ENCODE results near the gene NHS.

Gene NHS

GRCh38 chrX:17433965-17434364, 59.0 kb downstream of the NHS start:
- Histone ChIP-seq H3K27me3 (ENCODE audit: insufficient read depth, poor library complexity, severe bottlenecking) (no peaks in the 10 kb centered on the region), H3K27ac (replicated peaks) (no peak overlapping the region), H3K4me3 (replicated peaks; ENCODE audit: insufficient read depth, low read length) (no peak overlapping the region)
- no peak for DNase-seq (ENCODE audit: low read depth in 1 of 2, low spot score in 1 of 2)
- TF ChIP-seq CTCF (IDR thresholded peaks at IDR 0.05; ENCODE audit: insufficient read depth, low read length) (no peak), POLR2AphosphoS5 (IDR thresholded peaks at IDR 0.05; ENCODE audit: low read depth) (no peak), SPI1 (IDR thresholded peaks at IDR 0.05; ENCODE audit: borderline replicate concordance, low read depth) (no peak), GABPA (IDR thresholded peaks at IDR 0.05; ENCODE audit: low read depth) (no peak), REST (IDR thresholded peaks at IDR 0.05; ENCODE audit: insufficient replicate concordance, low read depth) (no peak)

- Histone ChIP-seq H3K4me3 (replicated peaks; ENCODE audit: insufficient read depth, low read length) (no peak overlapping the region), H3K27ac (replicated peaks) (no peak overlapping the region), H3K27me3 (ENCODE audit: insufficient read depth, poor library complexity, severe bottlenecking) (no peaks in the 10 kb centered on the region)
- DNase-seq (ENCODE audit: low read depth in 1 of 2, low spot score in 1 of 2), result no peak
- TF ChIP-seq SPI1 (IDR thresholded peaks at IDR 0.05; ENCODE audit: borderline replicate concordance, low read depth), result no peak
- TF ChIP-seq POLR2AphosphoS5 (IDR thresholded peaks at IDR 0.05; ENCODE audit: low read depth), result no peak
- TF ChIP-seq GABPA (IDR thresholded peaks at IDR 0.05; ENCODE audit: low read depth), result no peak
- TF ChIP-seq REST (IDR thresholded peaks at IDR 0.05; ENCODE audit: insufficient replicate concordance, low read depth), result no peak
- TF ChIP-seq CTCF (IDR thresholded peaks at IDR 0.05; ENCODE audit: insufficient read depth, low read length), result no peak
These were observed 60.5 kb downstream of the NHS start for GRCh38 chrX:17435476-17435875.

GRCh38 chrX:17438221-17438620, 63.2 kb downstream of the NHS start:
- no peak for DNase-seq (ENCODE audit: low read depth in 1 of 2, low spot score in 1 of 2)
- Histone ChIP-seq H3K27me3 (ENCODE audit: insufficient read depth, poor library complexity, severe bottlenecking) (no peaks in the 10 kb centered on the region), H3K4me3 (replicated peaks; ENCODE audit: insufficient read depth, low read length) (no peak overlapping the region), H3K27ac (replicated peaks) (no peak overlapping the region)
- no peak for TF ChIP-seq POLR2AphosphoS5 (IDR thresholded peaks at IDR 0.05; ENCODE audit: low read depth)
- TF ChIP-seq SPI1 (IDR thresholded peaks at IDR 0.05; ENCODE audit: borderline replicate concordance, low read depth), result no peak
- no peak for TF ChIP-seq CTCF (IDR thresholded peaks at IDR 0.05; ENCODE audit: insufficient read depth, low read length)
- TF ChIP-seq REST (IDR thresholded peaks at IDR 0.05; ENCODE audit: insufficient replicate concordance, low read depth), result no peak
- TF ChIP-seq GABPA (IDR thresholded peaks at IDR 0.05; ENCODE audit: low read depth), result no peak
